Thyroid gland (tissue), 4 donors: ENCODE data around the gene COL6A2.

Source experiments
- CTCF ChIP-seq, 6 experiments: fragments of 200-600 bp in 3 of 6; fragments of 450-650 bp in 3 of 6; sonication (generic) in 3 of 6; IDR thresholded peaks; one replicate each; pipeline ENCODE4 v1.5.1; 2016 to 2019; ENCODE audit warnings: antibody characterized with exemption in 6 of 6, mild to moderate bottlenecking in 2 of 6, inconsistent platforms in 1 of 6, moderate library complexity in 1 of 6
- POLR2A ChIP-seq, 2 donors: fragments of 450-650 bp; IDR thresholded peaks; one replicate each; pipeline ENCODE4 v1.6.1; 2017; ENCODE audit warnings: antibody characterized with exemption in 2 of 2, mild to moderate bottlenecking in 2 of 2, moderate library complexity in 1 of 2

- TF ChIP-seq CTCF (IDR thresholded peaks at IDR 0.05) (no peak), POLR2A (IDR thresholded peaks at IDR 0.05) (no peak)
Observed at GRCh38 chr21:46058431-46059145, 39.3 kb upstream of the COL6A2 start.
